ENCODE data around the gene IMP3. TPM values are rescaled to one million over a fixed set of nuclear protein-coding genes. Genes with fewer than 3 reads are reported as not detected.

The IMP3 gene
- total and polyA plus RNA-seq, 9 of the 15 experiments (the other 6 are each of a cell fraction or from before 2014, with no cell fraction given): 14.5 to 160 (median 74.4) TPM

GRCh38 chr15:75620841-75621391, 19.1 kb downstream of the IMP3 start (continued):
- no peak for TF ChIP-seq PPARD (CRISPR knock-in tag; IDR thresholded peaks at IDR 0.05)
- no peak for TF ChIP-seq GTF2E2 (tag; IDR thresholded peaks at IDR 0.05)
- no peak for TF ChIP-seq POU5F1 (IDR thresholded peaks at IDR 0.05; ENCODE audit: borderline replicate concordance, low read depth, low read length, partially characterized antibody)
- no peak for TF ChIP-seq ZNF121 (CRISPR knock-in tag; conservative IDR thresholded peaks at IDR 0.05)
- no peak for TF ChIP-seq ZNF449 (CRISPR knock-in tag; IDR thresholded peaks at IDR 0.05)

- in situ Hi-C loops (cut with MboI): no loop called here
- no peaks in the 10 kb centered on the region for H3K27me3 ChIP-seq (ENCODE audit: control insufficient read depth in 2 of 2, insufficient read depth in 2 of 2, low read length in 2 of 2)
- no peak overlapping the region for H2AFZ ChIP-seq (ENCODE audit: low read depth, low read length)
- no peak overlapping the region for H3K4me3 ChIP-seq
- ChIA-PET POLR2A (interaction anchor here (0.6 to 0.9 kb wide), 2 partner anchors 19 to 858 kb away, joined by 3 read pairs; no protein-coding TSS in a partner anchor), CTCF (ENCODE audit: low intra/inter-chr PET ratio) (no interaction called here)
- H3K79me2 ChIP-seq (ENCODE audit: control insufficient read depth, insufficient read depth, low read length): peaks cover 11% of the 10 kb centered on the region
- no peaks in the 10 kb centered on the region for H3K9me3 ChIP-seq (replicated peaks; ENCODE audit: control insufficient read depth, insufficient read depth, low read depth, low read length)
- WGBS (ENCODE audit: insufficient coverage, low coverage, missing lambda C conversion rate): 85% methylated on average over 4 of the region's 4 CpGs
- peaks cover 49% of the 10 kb centered on the region for H3K36me3 ChIP-seq (ENCODE audit: control insufficient read depth, insufficient read depth, low read length)
- H3K9me1 ChIP-seq (ENCODE audit: control insufficient read depth, insufficient read depth, low read length): no peaks in the 10 kb centered on the region
- BruUV-seq (replicated peaks): no TSS peak
- TF ChIP-seq CEBPG (CRISPR knock-in tag; IDR thresholded peaks at IDR 0.05) (peak; percentile 32; the same call in 1 of the 2 replicates), CEBPG (tag; conservative IDR thresholded peaks at IDR 0.05 in 1 of 2, IDR thresholded peaks at IDR 0.05 in 1 of 2) (no peak), ZNF146 (CRISPR knock-in tag; IDR thresholded peaks at IDR 0.05; ENCODE audit: unreplicated experiment) (no peak)
- intact Hi-C loops (cut with micrococcal nuclease): no loop called here
- ATAC-seq (no peak), DNase-seq (ENCODE audit: extremely low read depth in 1 of 4, low spot score in 3 of 4) (no peak), FAIRE-seq (no peak)
- H3K9ac ChIP-seq (ENCODE audit: insufficient read depth in 1 of 2, low read depth in 2 of 2, low read length in 2 of 2): no peak overlapping the region
- H3K4me2 ChIP-seq (ENCODE audit: insufficient read depth, low read length): no peak overlapping the region
- H4K20me1 ChIP-seq (replicated peaks; ENCODE audit: control insufficient read depth, insufficient read depth, low read length): no peaks in the 10 kb centered on the region
- H3K4me1 ChIP-seq (replicated peaks in 1 of 2; ENCODE audit: control insufficient read depth in 2 of 2, insufficient read depth in 2 of 2, low read length in 2 of 2): peaks cover 0 to 9% of the 10 kb centered on the region in 2 experiments; a peak in 3 of 5 replicates
- H3K27ac ChIP-seq (ENCODE audit: extremely low read depth, low read depth, low read length): no peak overlapping the region
Observed at GRCh38 chr15:75620058-75620820, 19.8 kb downstream of the IMP3 start.
